Measurements from ENCODE around the gene ERFL. TPM values are rescaled to one million over a fixed set of nuclear protein-coding genes. Genes with fewer than 3 reads are reported as not detected.

Gene ERFL
- total RNA-seq, 5 donors from 2014 or later (not counting 1 experiment from before 2014, with no cell fraction given), result 5.9 to 8.5 (median 6.3) TPM

- H3K27ac ChIP-seq (ENCODE audit: low read length), result peak overlapping the region; percentile 90
- H3K36me3 Mint-ChIP-seq, result peaks cover 50% of the 10 kb centered on the region
- no peak for DNase-seq
- ChIA-PET CTCF (interaction anchor here (0.6 to 0.9 kb wide), 4 partner anchors 15 to 470 kb away, joined by 3 to 5 read pairs (median 4); no protein-coding TSS in a partner anchor), POLR2A (interaction anchor here (0.5 to 0.7 kb wide), 4 partner anchors 17 to 230 kb away, joined by 3 to 9 read pairs (median 4); no protein-coding TSS in a partner anchor)
- 83% methylated on average over 3 of the region's 8 CpGs for WGBS (ENCODE audit: insufficient coverage)
- H3K27ac Mint-ChIP-seq, result peak overlapping the region; percentile 97 to 98
- peaks cover 66 to 80% (median 74%) of the 10 kb centered on the region in 3 donors for H3K4me1 Mint-ChIP-seq
- H3K27me3 Mint-ChIP-seq, result no peaks in the 10 kb centered on the region
- no peaks in the 10 kb centered on the region for H3K27me3 ChIP-seq (replicated peaks in 1 of 2; ENCODE audit: control insufficient read depth in 2 of 2, extremely low read depth in 1 of 2, insufficient read depth in 2 of 2, low read length in 1 of 2)
- peak overlapping the region; percentile 21 to 98 (median 95) for H3K4me3 Mint-ChIP-seq
- no peak for ATAC-seq (replicated peaks in 1 of 4)
- peaks cover 9 to 68% of the 10 kb centered on the region in 2 donors for H3K36me3 ChIP-seq (ENCODE audit: control insufficient read depth in 2 of 2, extremely low read depth in 1 of 2, insufficient read depth in 1 of 2, low read length in 1 of 2)
- H3K4me1 ChIP-seq (ENCODE audit: control insufficient read depth in 1 of 2, extremely low read depth in 1 of 2, insufficient read depth in 2 of 2, low read length in 2 of 2), result peaks cover 33 to 95% of the 10 kb centered on the region in 2 experiments
- no peaks in the 10 kb centered on the region for H3K9me3 Mint-ChIP-seq
- H3K4me3 ChIP-seq (ENCODE audit: control insufficient read depth in 1 of 2, extremely low read depth in 1 of 2, low read length in 1 of 2), result no peak overlapping the region
- H3K9me3 ChIP-seq, result no peaks in the 10 kb centered on the region
Measured at GRCh38 chr19:41889896-41890295, 38.4 kb downstream of the ERFL start.

GRCh38 chr19:41888926-41889325 is 39.3 kb downstream of the ERFL start:
- ChIA-PET CTCF (interaction anchor here (0.9 to 3.5 kb wide), 4 partner anchors 15 to 42 kb away, joined by 3 to 37 read pairs (median 9); partner anchors contain the start of gene RPS19 (in 1 of the 2)), POLR2A (no interaction called here)
- Mint-ChIP-seq H3K9me3 (no peaks in the 10 kb centered on the region), H3K27ac (peak overlapping the region; percentile 97 to 98), H3K4me3 (peak overlapping the region; percentile 88 to 98 (median 95)), H3K4me1 (peaks cover 62 to 76% (median 69%) of the 10 kb centered on the region in 3 donors), H3K27me3 (no peaks in the 10 kb centered on the region), H3K36me3 (peaks cover 47% of the 10 kb centered on the region)
- Histone ChIP-seq H3K36me3 (ENCODE audit: control insufficient read depth in 2 of 2, extremely low read depth in 1 of 2, insufficient read depth in 1 of 2, low read length in 1 of 2) (peaks cover 9 to 63% of the 10 kb centered on the region in 2 donors), H3K27me3 (replicated peaks in 1 of 2; ENCODE audit: control insufficient read depth in 2 of 2, extremely low read depth in 1 of 2, insufficient read depth in 2 of 2, low read length in 1 of 2) (no peaks in the 10 kb centered on the region), H3K4me3 (ENCODE audit: control insufficient read depth in 1 of 2, extremely low read depth in 1 of 2, low read length in 1 of 2) (peak overlapping the region in 1 of 2 donors; percentile 99), H3K9me3 (no peaks in the 10 kb centered on the region), H3K27ac (ENCODE audit: low read length) (peak overlapping the region; percentile 90), H3K4me1 (ENCODE audit: control insufficient read depth in 1 of 2, extremely low read depth in 1 of 2, insufficient read depth in 2 of 2, low read length in 2 of 2) (peaks cover 31 to 90% of the 10 kb centered on the region in 2 experiments)
- DNase-seq (peak in 20 of 35 experiments; percentile 37 to 67 (median 50)), ATAC-seq (replicated peaks in 1 of 4) (peak in 1 of 4 experiments; percentile 21)
- 28% methylated on average over 10 of the region's 12 CpGs for WGBS (ENCODE audit: insufficient coverage)

- Histone ChIP-seq H3K4me3 (ENCODE audit: control insufficient read depth in 1 of 2, extremely low read depth in 1 of 2, low read length in 1 of 2) (peak overlapping the region; percentile 78 to 99), H3K27me3 (replicated peaks in 1 of 2; ENCODE audit: control insufficient read depth in 2 of 2, extremely low read depth in 1 of 2, insufficient read depth in 2 of 2, low read length in 1 of 2) (no peaks in the 10 kb centered on the region), H3K36me3 (ENCODE audit: control insufficient read depth in 2 of 2, extremely low read depth in 1 of 2, insufficient read depth in 1 of 2, low read length in 1 of 2) (peaks cover 9 to 58% of the 10 kb centered on the region in 2 donors), H3K9me3 (no peaks in the 10 kb centered on the region), H3K27ac (ENCODE audit: low read length) (peak overlapping the region; percentile 90), H3K4me1 (ENCODE audit: control insufficient read depth in 1 of 2, extremely low read depth in 1 of 2, insufficient read depth in 2 of 2, low read length in 2 of 2) (peaks cover 29 to 84% of the 10 kb centered on the region in 2 experiments)
- CTCF ChIA-PET, result interaction anchor here (0.8 to 3.5 kb wide), 5 partner anchors 14 to 57 kb away, joined by 3 to 37 read pairs (median 4); partner anchors contain the start of gene RPS19 (in 1 of the 2)
- Mint-ChIP-seq H3K36me3 (peaks cover 47% of the 10 kb centered on the region), H3K27me3 (no peaks in the 10 kb centered on the region), H3K4me3 (peak overlapping the region; percentile 88 to 98 (median 95)), H3K9me3 (no peaks in the 10 kb centered on the region), H3K4me1 (peaks cover 58 to 72% (median 62%) of the 10 kb centered on the region in 3 donors), H3K27ac (peak overlapping the region; percentile 97 to 98)
- POLR2A ChIA-PET, result interaction anchor here in 1 of 2 donors (0.9 to 1.9 kb wide), 2 partner anchors 11 to 13 kb away, joined by 3 to 12 read pairs; no protein-coding TSS in a partner anchor
- DNase-seq, result peak; percentile 67 to 91 (median 81)
- ATAC-seq (replicated peaks in 1 of 4), result peak; percentile 58 to 62 (median 60)
- 0% methylated on average over 2 of the region's 17 CpGs for WGBS (ENCODE audit: insufficient coverage)
Measured at GRCh38 chr19:41887711-41888382, 40.4 kb downstream of the ERFL start.

GRCh38 chr19:41886761-41887710 is 41.2 kb downstream of the ERFL start:
- ATAC-seq (replicated peaks in 1 of 4), result peak; percentile 52 to 61 (median 58)
- H3K27me3 Mint-ChIP-seq, result no peaks in the 10 kb centered on the region

GRCh38 chr19:41883821-41884733 is 44.2 kb downstream of the ERFL start:
- peaks cover 0 to 21% of the 10 kb centered on the region in 2 donors for H3K36me3 ChIP-seq (ENCODE audit: control insufficient read depth in 2 of 2, extremely low read depth in 1 of 2, insufficient read depth in 1 of 2, low read length in 1 of 2)
- Mint-ChIP-seq H3K27me3 (no peaks in the 10 kb centered on the region), H3K9me3 (no peaks in the 10 kb centered on the region), H3K4me1 (peaks cover 54 to 74% (median 67%) of the 10 kb centered on the region in 3 donors), H3K4me3 (peak overlapping the region; percentile 88 to 98 (median 95)), H3K27ac (peak overlapping the region; percentile 97 to 98), H3K36me3 (peaks cover 37% of the 10 kb centered on the region)
- H3K4me3 ChIP-seq (ENCODE audit: control insufficient read depth in 1 of 2, extremely low read depth in 1 of 2, low read length in 1 of 2), result peak overlapping the region; percentile 78 to 99
- CTCF ChIA-PET, result interaction anchor here in 1 of 2 donors (1.0 to 1.9 kb wide), 2 partner anchors 9 to 11 kb away, joined by 3 to 9 read pairs; no protein-coding TSS in a partner anchor
- H3K9me3 ChIP-seq, result no peaks in the 10 kb centered on the region
- H3K27ac ChIP-seq (ENCODE audit: low read length), result peak overlapping the region; percentile 90
- POLR2A ChIA-PET, result interaction anchor here (0.5 to 1.1 kb wide), 3 partner anchors 9 to 20 kb away, joined by 3 to 6 read pairs (median 4); no protein-coding TSS in a partner anchor
- H3K4me1 ChIP-seq (ENCODE audit: control insufficient read depth in 1 of 2, extremely low read depth in 1 of 2, insufficient read depth in 2 of 2, low read length in 2 of 2), result peaks cover 19 to 83% of the 10 kb centered on the region in 2 experiments
- under 1% methylated on average over 65 of the region's 66 CpGs for WGBS (ENCODE audit: insufficient coverage)
- peak; percentile 61 to 92 (median 73) for DNase-seq
- ATAC-seq (replicated peaks in 1 of 4), result peak; percentile 49 to 61 (median 58)
- no peaks in the 10 kb centered on the region for H3K27me3 ChIP-seq (replicated peaks in 1 of 2; ENCODE audit: control insufficient read depth in 2 of 2, extremely low read depth in 1 of 2, insufficient read depth in 2 of 2, low read length in 1 of 2)

More at GRCh38 chr19:41886761-41887710, 41.2 kb downstream of the ERFL start:
- Mint-ChIP-seq H3K9me3 (no peaks in the 10 kb centered on the region), H3K4me1 (peaks cover 60 to 73% (median 68%) of the 10 kb centered on the region in 3 donors), H3K36me3 (peaks cover 51% of the 10 kb centered on the region), H3K27ac (peak overlapping the region; percentile 97 to 98), H3K4me3 (peak overlapping the region; percentile 88 to 98 (median 95))
- H3K27ac ChIP-seq (ENCODE audit: low read length), result peak overlapping the region; percentile 90
- H3K36me3 ChIP-seq (ENCODE audit: control insufficient read depth in 2 of 2, extremely low read depth in 1 of 2, insufficient read depth in 1 of 2, low read length in 1 of 2), result peaks cover 4 to 50% of the 10 kb centered on the region in 2 donors
- DNase-seq, result peak; percentile 59 to 91 (median 82)
- no peaks in the 10 kb centered on the region for H3K27me3 ChIP-seq (replicated peaks in 1 of 2; ENCODE audit: control insufficient read depth in 2 of 2, extremely low read depth in 1 of 2, insufficient read depth in 2 of 2, low read length in 1 of 2)
- peak overlapping the region; percentile 78 to 99 for H3K4me3 ChIP-seq (ENCODE audit: control insufficient read depth in 1 of 2, extremely low read depth in 1 of 2, low read length in 1 of 2)
- WGBS (ENCODE audit: insufficient coverage), result 0% methylated on average over 8 of the region's 13 CpGs
- CTCF ChIA-PET, result interaction anchor here (0.8 to 3.5 kb wide), 6 partner anchors 13 to 58 kb away, joined by 3 to 37 read pairs (median 4); partner anchors contain the start of gene RPS19 (in 1 of the 2)
- POLR2A ChIA-PET, result interaction anchor here (0.6 to 1.9 kb wide), 5 partner anchors 11 to 28 kb away, joined by 3 to 12 read pairs (median 4); no protein-coding TSS in a partner anchor
- H3K4me1 ChIP-seq (ENCODE audit: control insufficient read depth in 1 of 2, extremely low read depth in 1 of 2, insufficient read depth in 2 of 2, low read length in 2 of 2), result peaks cover 25 to 83% of the 10 kb centered on the region in 2 experiments
- no peaks in the 10 kb centered on the region for H3K9me3 ChIP-seq
